Panc1 (cell line): Measurements from ENCODE around the gene DQX1. TPM values are rescaled to one million over a fixed set of nuclear protein-coding genes. Genes with fewer than 3 reads are reported as not detected.

Experiments used
- ATAC-seq: fragments of 200-7000 bp; cut with Tn5 transposase; 2 replicates; pipeline ENCODE4 v1.9.1; 2020; ENCODE audit warnings: mild to moderate bottlenecking, moderate library complexity
- BruUV-seq: library from RNA; stranded (reverse); fragments of 400-500 nt; replicated peaks from 2 replicates; lab custom pipeline; 2021; lab: Mats Ljungman, UMichigan
- CTCF ChIA-PET: fragments of 300-600 bp; sonication (Branson Sonifier 250); formaldehyde crosslinking; loops from one replicate; lab custom pipeline; 2022; ENCODE audit warnings: antibody characterized with exemption; lab: Charles Lee
- POLR2A ChIA-PET: fragments of 300-600 bp; sonication (Branson Sonifier 250); formaldehyde crosslinking; loops from one replicate; lab custom pipeline; 2022; ENCODE audit warnings: antibody characterized with exemption; lab: Charles Lee
- DNase-seq: peaks from one replicate; pipeline ENCODE4 v3.0.0-alpha.2; 2010; ENCODE audit warnings: low read depth, low spot score
- H3K27ac ChIP-seq: 2 replicates; pipeline ENCODE4 v1.5.1; 2011; ENCODE audit warnings: mild to moderate bottlenecking, low read length, inconsistent platforms
- H3K27me3 ChIP-seq: fragments of 200-500 bp; sonication (Bioruptor generic); 2 replicates; pipeline ENCODE4 v1.6.0; 2014; ENCODE audit warnings: low read length, inconsistent platforms; ENCODE audit not compliant: control insufficient read depth, insufficient read depth
- H3K36me3 ChIP-seq: fragments of 200-500 bp; sonication (Bioruptor generic); 2 replicates; pipeline ENCODE4 v1.5.1; 2014; ENCODE audit warnings: inconsistent platforms, mild to moderate bottlenecking, low read length, moderate library complexity; ENCODE audit not compliant: control insufficient read depth, insufficient read depth
- H3K4me1 ChIP-seq: 2 replicates; pipeline ENCODE4 v1.5.1; 2011; ENCODE audit warnings: inconsistent platforms, mild to moderate bottlenecking, low read length, moderate library complexity; ENCODE audit not compliant: control insufficient read depth, insufficient read depth
- H3K4me3 ChIP-seq, 2 experiments: 2 replicates each; pipeline ENCODE4 v1.5.1; 2011 to 2012; ENCODE audit warnings: low read depth in 2 of 2, low read length in 2 of 2, mild to moderate bottlenecking in 2 of 2, inconsistent platforms in 1 of 2, moderate library complexity in 1 of 2
- H3K9me3 ChIP-seq: fragments of 200-500 bp; sonication (Bioruptor generic); 2 replicates; pipeline ENCODE4 v1.5.1; 2014; ENCODE audit warnings: low read depth, mild to moderate bottlenecking, inconsistent platforms, low read length, moderate library complexity; ENCODE audit not compliant: control insufficient read depth, insufficient read depth
- CTCF ChIP-seq: fragments of 450-650 bp; IDR thresholded peaks from 2 replicates; pipeline ENCODE4 v1.5.1; 2017; ENCODE audit warnings: mild to moderate bottlenecking
- POLR2AphosphoS5 ChIP-seq: IDR thresholded peaks from 2 replicates; pipeline ENCODE4 v1.6.1; 2012; ENCODE audit warnings: mild to moderate bottlenecking, low read depth, low read length, moderate library complexity
- SIN3A ChIP-seq: IDR thresholded peaks from 2 replicates; pipeline ENCODE4 v1.6.1; 2012; ENCODE audit warnings: low read depth, mild to moderate bottlenecking, low read length, moderate library complexity, borderline replicate concordance; ENCODE audit not compliant: insufficient read depth
- TCF7L2 ChIP-seq: IDR thresholded peaks from 2 replicates; pipeline ENCODE4 v1.6.1; 2011; ENCODE audit warnings: mild to moderate bottlenecking, low read depth, low read length, inconsistent platforms
- in situ Hi-C: cut with HindIII; loops from 2 replicates; pipeline ENCODE4 v1.10.0; 2016; ENCODE audit warnings: low sequenced_read_pairs, low pct_unique_long_range_greater_than_20kb
- intact Hi-C: fragments of 100-400 bp; cut with micrococcal nuclease; formaldehyde crosslinking; loops from one replicate; pipeline ENCODE4 v1.10.0; 2022; ENCODE audit not compliant: unreplicated experiment
- total RNA-seq: library from RNA; stranded (reverse); gene quantifications from one replicate; pipeline ENCODE4 v1.2.1, GENCODE V29; 2021; ENCODE audit not compliant: unreplicated experiment
- TF ChIP-seq, protein P1 (sequence below), 2 experiments: IDR thresholded peaks; 2 replicates each; pipeline ENCODE4 v1.6.1; 2011 to 2012; ENCODE audit warnings: low read depth in 2 of 2, control low read depth in 1 of 2, low read length in 1 of 2, mild to moderate bottlenecking in 1 of 2, moderate library complexity in 1 of 2; ENCODE audit not compliant: insufficient read depth in 1 of 2

DQX1 gene
- total RNA-seq, 1 experiment from 2014 or later: 0.41 TPM

DNA sequence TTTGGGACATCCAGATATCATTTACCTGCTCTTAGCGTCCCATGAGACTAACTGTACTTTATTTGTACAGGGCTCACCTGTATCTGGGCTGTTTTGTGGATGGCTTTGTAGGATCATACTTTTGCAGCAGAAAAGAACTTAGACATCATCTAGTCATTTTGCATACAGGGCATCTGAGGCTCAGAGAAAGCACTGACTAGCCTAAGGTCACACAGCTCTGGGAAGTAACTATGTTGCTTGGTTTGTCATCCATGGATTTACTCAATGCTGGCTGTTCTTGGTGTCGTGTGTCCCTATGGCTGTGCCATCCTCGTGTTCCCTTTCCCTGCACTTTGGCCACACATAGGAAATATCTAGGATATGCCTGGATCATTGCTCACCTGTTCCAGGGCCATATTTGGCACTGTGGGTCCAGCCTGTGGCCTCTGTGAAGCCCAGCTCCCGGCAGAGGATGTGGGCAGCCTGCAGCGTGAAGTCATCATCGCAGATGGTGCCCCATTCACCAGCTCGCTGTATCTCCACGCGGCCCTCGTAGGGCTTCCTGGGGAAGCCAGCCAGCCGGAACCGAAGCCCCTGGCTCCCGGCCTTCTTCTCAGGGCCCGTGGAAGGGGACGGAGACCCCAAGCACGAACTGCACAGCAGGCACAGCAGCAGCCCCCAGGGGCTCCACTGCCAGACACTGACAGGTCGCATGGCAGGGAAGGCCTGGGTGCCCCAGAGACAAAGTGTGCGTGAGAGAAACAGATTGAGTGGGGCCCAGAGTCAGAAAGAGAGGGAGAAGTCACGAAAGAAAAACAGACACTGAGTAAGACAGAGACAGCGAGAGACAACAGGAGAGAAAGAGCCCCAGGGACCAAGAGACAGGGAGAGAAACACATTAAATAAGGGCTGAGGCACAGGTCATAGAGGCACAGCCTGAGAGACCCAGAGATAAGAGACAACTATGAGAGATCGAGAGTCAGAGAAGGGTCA lies 26.2 kb upstream of the DQX1 start:
- no peak for ATAC-seq
- CTCF ChIA-PET: no interaction called here
- Histone ChIP-seq H3K36me3 (no peaks in the 10 kb centered on the region), H3K27me3 (no peaks in the 10 kb centered on the region; the same call in 1 of the 2 replicates), H3K4me3 (no peak overlapping the region), H3K27ac (no peak overlapping the region), H3K4me1 (peaks cover 23% of the 10 kb centered on the region), H3K9me3 (no peaks in the 10 kb centered on the region)
- in situ Hi-C loops: no loop called here
- no TSS peak for BruUV-seq
- POLR2A ChIA-PET: interaction anchor here (0.6 kb wide), 1 partner anchor 650 kb away, joined by 4 read pairs; no protein-coding TSS in a partner anchor
- no peak for DNase-seq
- intact Hi-C loops: no loop called here
- TF ChIP-seq, protein P1, sequence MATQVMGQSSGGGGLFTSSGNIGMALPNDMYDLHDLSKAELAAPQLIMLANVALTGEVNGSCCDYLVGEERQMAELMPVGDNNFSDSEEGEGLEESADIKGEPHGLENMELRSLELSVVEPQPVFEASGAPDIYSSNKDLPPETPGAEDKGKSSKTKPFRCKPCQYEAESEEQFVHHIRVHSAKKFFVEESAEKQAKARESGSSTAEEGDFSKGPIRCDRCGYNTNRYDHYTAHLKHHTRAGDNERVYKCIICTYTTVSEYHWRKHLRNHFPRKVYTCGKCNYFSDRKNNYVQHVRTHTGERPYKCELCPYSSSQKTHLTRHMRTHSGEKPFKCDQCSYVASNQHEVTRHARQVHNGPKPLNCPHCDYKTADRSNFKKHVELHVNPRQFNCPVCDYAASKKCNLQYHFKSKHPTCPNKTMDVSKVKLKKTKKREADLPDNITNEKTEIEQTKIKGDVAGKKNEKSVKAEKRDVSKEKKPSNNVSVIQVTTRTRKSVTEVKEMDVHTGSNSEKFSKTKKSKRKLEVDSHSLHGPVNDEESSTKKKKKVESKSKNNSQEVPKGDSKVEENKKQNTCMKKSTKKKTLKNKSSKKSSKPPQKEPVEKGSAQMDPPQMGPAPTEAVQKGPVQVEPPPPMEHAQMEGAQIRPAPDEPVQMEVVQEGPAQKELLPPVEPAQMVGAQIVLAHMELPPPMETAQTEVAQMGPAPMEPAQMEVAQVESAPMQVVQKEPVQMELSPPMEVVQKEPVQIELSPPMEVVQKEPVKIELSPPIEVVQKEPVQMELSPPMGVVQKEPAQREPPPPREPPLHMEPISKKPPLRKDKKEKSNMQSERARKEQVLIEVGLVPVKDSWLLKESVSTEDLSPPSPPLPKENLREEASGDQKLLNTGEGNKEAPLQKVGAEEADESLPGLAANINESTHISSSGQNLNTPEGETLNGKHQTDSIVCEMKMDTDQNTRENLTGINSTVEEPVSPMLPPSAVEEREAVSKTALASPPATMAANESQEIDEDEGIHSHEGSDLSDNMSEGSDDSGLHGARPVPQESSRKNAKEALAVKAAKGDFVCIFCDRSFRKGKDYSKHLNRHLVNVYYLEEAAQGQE (IDR thresholded peaks at IDR 0.05; ENCODE audit: insufficient read depth in 1 of 2, low read depth in 2 of 2, low read length in 1 of 2): no peak
- TF ChIP-seq CTCF (no peak), POLR2AphosphoS5 (no peak), TCF7L2 (no peak), SIN3A (no peak)

DNA sequence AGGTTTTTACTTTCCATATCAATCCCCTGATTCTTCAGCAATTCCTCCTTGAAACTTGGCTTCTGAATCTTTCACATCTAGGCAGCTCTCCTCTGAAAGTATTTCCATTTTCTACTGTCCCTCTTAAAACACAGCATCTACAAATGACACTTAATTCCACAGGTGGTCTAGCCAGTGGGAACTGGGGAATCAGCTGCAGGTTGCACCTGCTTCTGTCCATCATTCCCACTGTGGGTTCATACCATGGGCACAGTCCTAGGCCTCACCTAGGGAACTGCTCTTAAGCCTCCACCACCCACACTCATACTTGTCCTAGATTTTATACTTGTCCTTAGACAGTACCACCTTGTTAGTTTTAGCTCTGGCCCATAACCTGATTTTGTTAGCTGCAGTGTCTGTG lies 25.5 kb upstream of the DQX1 start:
- CTCF ChIA-PET: no interaction called here
- Histone ChIP-seq H3K27me3 (no peaks in the 10 kb centered on the region; the same call in 1 of the 2 replicates), H3K27ac (no peak overlapping the region), H3K9me3 (no peaks in the 10 kb centered on the region), H3K36me3 (no peaks in the 10 kb centered on the region), H3K4me3 (no peak overlapping the region), H3K4me1 (peaks cover 23% of the 10 kb centered on the region)
- intact Hi-C loops (no loop called here), in situ Hi-C loops (no loop called here)
- no TSS peak for BruUV-seq
- no peak for TF ChIP-seq SIN3A
- TF ChIP-seq CTCF: no peak
- no peak for TF ChIP-seq POLR2AphosphoS5
- TF ChIP-seq, protein P1 (IDR thresholded peaks at IDR 0.05; ENCODE audit: insufficient read depth in 1 of 2, low read depth in 2 of 2, low read length in 1 of 2): no peak
- no peak for TF ChIP-seq TCF7L2
- DNase-seq (no peak), ATAC-seq (no peak)
- POLR2A ChIA-PET: interaction anchor here (0.6 kb wide), 1 partner anchor 651 kb away, joined by 4 read pairs; no protein-coding TSS in a partner anchor
